Ectodermal cell (in vitro differentiated cells): ENCODE results near the gene JUND.
A peak's percentile ranks its signal among the peaks of the same experiment; 100 is the strongest.

Source experiments
- H3K27ac ChIP-seq: 2 replicates; pipeline ENCODE4 v1.7.0; 2013; ENCODE audit warnings: mild to moderate bottlenecking, low read depth, low read length; ENCODE audit not compliant: insufficient read depth, poor library complexity, severe bottlenecking
- H3K27me3 ChIP-seq: 2 replicates; pipeline ENCODE4 v1.7.0; 2013; ENCODE audit warnings: mild to moderate bottlenecking, low read length; ENCODE audit not compliant: insufficient read depth, control insufficient read depth, poor library complexity, severe bottlenecking
- H3K36me3 ChIP-seq: one replicate; pipeline ENCODE4 v1.7.0; 2013; ENCODE audit warnings: low read length; ENCODE audit not compliant: control insufficient read depth, insufficient read depth
- H3K4me1 ChIP-seq: one replicate; pipeline ENCODE4 v1.7.0; 2013; ENCODE audit warnings: low read length; ENCODE audit not compliant: control insufficient read depth, insufficient read depth
- H3K4me3 ChIP-seq: 2 replicates; pipeline ENCODE4 v1.7.0; 2013; ENCODE audit warnings: low read depth, low read length, control low read depth; ENCODE audit not compliant: insufficient read depth
- H3K9me3 ChIP-seq: 2 replicates; pipeline ENCODE4 v1.7.0; 2013; ENCODE audit warnings: mild to moderate bottlenecking, low read length, moderate library complexity; ENCODE audit not compliant: control insufficient read depth
- WGBS, 2 experiments: methylation state at CpG; one replicate each; pipeline ENCODE4 v1.1.7; 2013; ENCODE audit warnings: missing lambda C conversion rate in 2 of 2; 5-methylcytosine and 5-hydroxymethylcytosine counted together

The JUND gene

GRCh38 chr19:18299654-18300053, 18.2 kb upstream of the JUND start:
- Histone ChIP-seq H3K27me3 (no peaks in the 10 kb centered on the region), H3K36me3 (no peaks in the 10 kb centered on the region), H3K27ac (no peak overlapping the region), H3K9me3 (no peaks in the 10 kb centered on the region), H3K4me3 (no peak overlapping the region), H3K4me1 (peaks cover 8% of the 10 kb centered on the region)
- WGBS, 2 experiments: 94 to 97% methylated on average over 9 of the region's 9 CpGs

DNA sequence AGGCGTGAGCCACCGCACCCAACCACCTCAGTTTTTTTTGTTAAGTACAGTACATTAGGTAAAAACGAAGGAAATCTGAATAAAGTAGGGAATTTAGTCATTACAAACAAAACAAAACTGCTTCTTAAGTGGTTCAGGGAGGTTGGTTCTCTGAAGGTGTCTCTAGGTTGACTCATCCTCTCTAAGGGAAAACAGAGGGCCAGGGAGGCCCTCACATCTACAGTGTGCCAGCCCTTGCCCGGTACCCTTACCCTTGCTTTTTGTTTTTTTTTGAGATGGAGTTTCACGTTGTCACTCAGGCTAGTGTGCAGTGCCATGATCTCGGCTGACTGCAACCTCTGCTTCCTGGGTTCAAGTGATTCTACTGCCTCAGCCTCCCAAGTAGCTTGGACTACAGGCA, 17.2 kb upstream of the JUND start:
- Histone ChIP-seq H3K27me3 (no peaks in the 10 kb centered on the region), H3K4me1 (peaks cover 3% of the 10 kb centered on the region), H3K36me3 (no peaks in the 10 kb centered on the region), H3K4me3 (no peak overlapping the region), H3K9me3 (no peaks in the 10 kb centered on the region), H3K27ac (no peak overlapping the region)
- WGBS, 2 experiments: 88 to 89% methylated on average over 5 to 6 of the region's 6 CpGs

DNA sequence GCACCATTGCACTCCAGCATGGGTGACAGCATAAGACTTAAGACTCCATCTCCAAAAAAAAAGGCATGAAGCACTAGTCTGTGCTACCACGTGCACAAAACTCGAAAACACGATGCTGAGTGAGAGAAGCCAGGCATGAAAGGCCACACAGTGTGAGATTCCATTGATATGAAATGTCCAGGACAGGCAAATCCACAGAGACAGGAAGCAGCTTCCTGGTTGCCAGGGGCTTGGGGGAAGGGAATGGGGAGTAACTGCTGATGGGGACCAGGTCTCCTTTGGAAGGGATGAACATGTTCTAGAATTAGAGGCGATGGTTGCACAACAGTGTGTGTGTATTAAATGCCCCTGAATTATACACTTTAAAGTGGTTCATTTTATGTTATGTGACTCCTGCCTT, 15.9 kb upstream of the JUND start:
- Histone ChIP-seq H3K4me3 (no peak overlapping the region), H3K27me3 (no peaks in the 10 kb centered on the region), H3K4me1 (peaks cover 11% of the 10 kb centered on the region), H3K27ac (no peak overlapping the region), H3K36me3 (no peaks in the 10 kb centered on the region), H3K9me3 (no peaks in the 10 kb centered on the region)
- 73 to 76% methylated on average over 4 of the region's 4 CpGs for WGBS, 2 experiments

DNA sequence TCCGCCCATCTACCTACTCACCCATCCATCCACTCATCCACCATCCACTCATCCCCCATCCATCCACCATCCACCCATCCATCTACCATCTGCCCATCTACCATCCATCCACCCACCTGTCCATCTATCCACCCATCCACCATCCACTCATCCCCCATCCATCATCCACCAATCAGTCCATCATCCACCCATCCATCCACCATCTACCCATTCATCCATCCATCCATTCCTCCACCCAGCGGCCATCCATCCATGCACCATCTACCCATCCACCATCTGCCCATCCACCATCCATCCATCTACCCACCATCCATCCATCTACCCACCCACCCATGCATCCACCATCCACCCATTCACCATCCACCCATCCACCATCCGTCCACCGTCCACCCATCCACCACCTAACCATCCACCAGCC, 13.6 kb upstream of the JUND start:
- 82 to 83% methylated on average over 4 of the region's 4 CpGs for WGBS, 2 experiments
- Histone ChIP-seq H3K27ac (no peak overlapping the region), H3K4me1 (peaks cover 19% of the 10 kb centered on the region), H3K27me3 (no peaks in the 10 kb centered on the region), H3K9me3 (no peaks in the 10 kb centered on the region), H3K36me3 (no peaks in the 10 kb centered on the region), H3K4me3 (no peak overlapping the region)

- WGBS, 2 experiments: 43 to 52% methylated on average over 9 of the region's 9 CpGs
- no peak overlapping the region for H3K27ac ChIP-seq
Measured at GRCh38 chr19:18294467-18294864, 13.0 kb upstream of the JUND start.

DNA sequence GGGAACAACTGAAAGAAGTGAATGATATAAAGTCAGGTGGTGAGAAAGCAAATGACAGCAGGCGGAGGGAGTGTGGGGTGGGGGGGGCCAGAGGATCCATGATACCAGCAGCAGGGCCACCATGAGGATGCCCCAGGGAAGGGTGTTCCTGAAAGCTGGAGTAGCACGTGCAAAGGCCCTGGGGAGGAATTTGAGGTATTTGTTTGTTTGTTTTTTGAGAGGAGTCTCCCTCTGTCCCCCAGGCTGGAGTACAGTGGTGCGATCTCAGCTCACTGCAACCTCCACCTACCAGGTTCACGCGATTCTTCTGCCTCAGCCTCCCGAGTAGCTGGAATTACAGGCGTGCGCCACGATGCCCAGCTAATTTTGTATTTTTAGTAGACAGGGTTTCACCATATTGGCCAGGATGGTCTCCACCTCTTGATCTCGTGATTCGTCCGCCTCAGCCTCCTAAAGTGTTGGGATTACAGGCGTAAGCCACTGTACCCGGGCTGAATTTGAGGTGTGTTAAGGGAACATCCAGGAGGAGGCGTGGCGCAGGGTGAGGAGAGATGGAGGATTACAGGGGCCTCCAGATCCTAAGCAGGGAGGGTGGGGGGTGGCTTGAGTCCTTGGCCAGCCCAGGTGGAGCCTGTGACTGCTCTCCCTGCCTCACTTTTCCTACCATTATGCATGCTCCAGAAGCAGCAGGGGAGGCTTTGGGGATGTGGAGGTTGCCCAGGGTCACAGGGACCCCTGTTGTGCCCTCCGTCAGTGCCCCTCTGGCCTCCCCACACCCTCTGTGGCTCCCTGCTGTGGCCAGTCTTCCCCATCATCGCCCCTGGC, 12.4 kb upstream of the JUND start:
- Histone ChIP-seq H3K9me3 (no peaks in the 10 kb centered on the region), H3K27me3 (no peaks in the 10 kb centered on the region), H3K4me3 (no peak overlapping the region), H3K4me1 (peaks cover 19% of the 10 kb centered on the region), H3K27ac (peak overlapping the region; percentile 74), H3K36me3 (no peaks in the 10 kb centered on the region)
- 57 to 60% methylated on average over 18 of the region's 18 CpGs for WGBS, 2 experiments

More at GRCh38 chr19:18294467-18294864, 13.0 kb upstream of the JUND start:
- H3K4me3 ChIP-seq: no peak overlapping the region
- no peaks in the 10 kb centered on the region for H3K36me3 ChIP-seq
- no peaks in the 10 kb centered on the region for H3K9me3 ChIP-seq
- peaks cover 19% of the 10 kb centered on the region for H3K4me1 ChIP-seq
- no peaks in the 10 kb centered on the region for H3K27me3 ChIP-seq

DNA sequence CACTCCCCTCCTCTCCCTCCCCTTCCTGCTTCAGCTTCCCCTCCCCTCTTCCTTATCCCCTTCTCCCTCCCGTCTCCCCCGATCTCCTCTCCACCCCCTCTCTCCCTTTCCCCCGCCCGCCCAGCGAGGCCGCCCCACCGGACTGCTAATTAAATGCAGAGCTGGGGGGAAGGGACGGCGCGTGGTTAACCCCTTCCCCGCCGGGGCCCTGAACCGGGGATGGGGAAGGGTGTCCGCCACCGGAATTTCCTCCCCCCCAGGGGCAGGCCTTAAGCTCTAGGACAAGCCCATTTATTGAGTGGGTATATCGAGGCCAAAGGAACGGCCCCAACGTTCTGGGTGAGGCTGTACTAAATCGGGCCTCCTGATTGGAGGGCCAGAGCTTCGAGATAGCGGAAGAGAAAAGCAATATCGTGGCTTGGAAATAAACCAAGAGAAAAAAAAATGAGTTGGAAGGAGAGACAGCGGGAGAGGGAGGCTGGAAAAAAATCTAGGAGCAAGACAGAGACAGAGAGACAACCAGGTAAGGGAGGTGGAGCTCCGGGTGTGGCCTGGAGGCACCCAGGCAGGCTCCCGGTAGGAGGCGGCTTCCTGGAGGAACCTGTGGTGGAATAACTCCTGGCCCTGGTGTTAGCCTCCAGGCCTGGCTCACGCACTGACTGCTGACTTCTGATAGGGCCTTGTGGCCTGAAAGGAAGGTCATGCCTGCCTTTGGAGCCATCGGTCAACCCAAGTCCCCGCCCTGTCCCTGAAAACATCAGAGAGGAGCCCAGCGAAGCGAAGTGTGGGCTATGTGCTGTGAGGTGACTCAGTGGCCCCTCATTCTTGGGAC, 11.6 kb upstream of the JUND start:
- H3K27ac ChIP-seq: peak overlapping the region; percentile 93
- no peaks in the 10 kb centered on the region for H3K27me3 ChIP-seq
- H3K36me3 ChIP-seq: no peaks in the 10 kb centered on the region
- 5 to 6% methylated on average over 26 to 29 of the region's 31 CpGs for WGBS, 2 experiments
- no peaks in the 10 kb centered on the region for H3K9me3 ChIP-seq
- H3K4me1 ChIP-seq: peaks cover 24% of the 10 kb centered on the region
- peak overlapping the region; percentile 67 for H3K4me3 ChIP-seq

DNA sequence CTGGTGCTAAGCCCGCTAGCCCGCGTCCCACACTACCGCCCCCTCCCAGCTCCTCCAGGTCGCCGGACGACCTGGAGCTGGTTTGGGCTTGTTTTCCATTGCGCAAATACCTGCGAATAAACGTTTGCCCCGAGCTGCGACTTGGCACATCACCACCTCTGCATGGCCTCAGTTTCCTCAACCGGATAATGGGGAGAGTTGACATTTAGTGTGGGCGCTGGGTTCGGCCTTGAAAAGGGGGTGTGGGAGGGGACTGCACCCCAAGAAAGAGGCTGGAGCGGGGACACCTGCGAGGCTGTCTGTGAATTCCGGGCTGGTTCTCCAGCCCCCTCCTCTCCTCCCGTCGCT, 11.0 kb upstream of the JUND start:
- no peaks in the 10 kb centered on the region for H3K36me3 ChIP-seq
- 0% methylated on average over 20 of the region's 20 CpGs for WGBS, 2 experiments
- H3K27me3 ChIP-seq: no peaks in the 10 kb centered on the region
- peak overlapping the region; percentile 93 for H3K27ac ChIP-seq
- H3K4me3 ChIP-seq: peak overlapping the region; percentile 67
- H3K4me1 ChIP-seq: peaks cover 30% of the 10 kb centered on the region
- no peaks in the 10 kb centered on the region for H3K9me3 ChIP-seq

DNA sequence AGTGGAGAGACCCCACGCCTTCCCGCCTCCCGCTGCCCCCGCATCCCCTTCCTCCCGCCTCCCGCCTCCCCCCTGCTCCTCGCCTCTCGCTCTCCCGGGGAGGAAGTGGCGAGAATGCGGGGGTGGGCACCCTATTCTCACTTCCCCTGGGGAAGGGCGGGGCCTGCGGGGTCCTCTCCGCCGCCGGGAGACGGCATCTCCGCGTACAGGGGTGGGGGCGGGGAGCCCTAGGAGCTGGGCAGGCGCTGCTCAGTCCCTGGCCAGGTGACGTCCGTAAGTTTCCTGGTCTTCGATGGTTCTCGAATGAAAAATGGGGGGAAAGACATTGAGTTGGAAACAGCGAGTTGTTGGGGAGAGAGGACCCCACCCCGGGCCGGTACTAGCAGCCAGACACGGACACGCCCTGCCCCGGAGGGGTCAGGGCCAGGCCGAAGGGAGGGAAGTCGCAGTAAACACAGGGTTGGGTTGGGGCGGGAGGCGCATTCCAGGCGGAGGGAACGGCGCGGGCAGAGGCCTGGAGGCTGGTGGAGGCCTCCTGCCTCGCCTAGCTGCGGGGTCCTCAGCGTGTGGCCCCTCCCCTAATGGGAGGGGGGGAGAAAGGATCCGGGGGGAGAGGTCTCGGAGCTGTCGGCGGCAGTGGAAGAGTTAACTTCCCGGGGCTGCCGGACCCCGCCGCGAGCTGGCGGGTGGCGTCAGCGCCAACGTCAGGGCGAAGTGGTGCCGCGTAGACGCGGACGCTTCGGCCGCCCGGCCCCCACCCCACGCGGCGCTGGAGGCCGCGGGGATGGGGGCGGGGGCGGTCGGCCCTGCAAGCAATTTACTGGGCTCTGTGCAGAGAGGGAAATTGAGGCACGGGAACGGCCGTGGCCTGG, 10.4 kb upstream of the JUND start:
- Histone ChIP-seq H3K9me3 (no peaks in the 10 kb centered on the region), H3K27ac (peak overlapping the region; percentile 93), H3K27me3 (no peaks in the 10 kb centered on the region), H3K36me3 (no peaks in the 10 kb centered on the region), H3K4me3 (peak overlapping the region; percentile 67), H3K4me1 (peaks cover 30% of the 10 kb centered on the region)
- 0% methylated on average over 75 of the region's 75 CpGs for WGBS, 2 experiments
